ENCODE data around the gene HOXA11. TPM values are rescaled to one million over a fixed set of nuclear protein-coding genes. Genes with fewer than 3 reads are reported as not detected.

HOXA11 gene
- total RNA-seq, 6 donors from 2014 or later = not detected

DNA sequence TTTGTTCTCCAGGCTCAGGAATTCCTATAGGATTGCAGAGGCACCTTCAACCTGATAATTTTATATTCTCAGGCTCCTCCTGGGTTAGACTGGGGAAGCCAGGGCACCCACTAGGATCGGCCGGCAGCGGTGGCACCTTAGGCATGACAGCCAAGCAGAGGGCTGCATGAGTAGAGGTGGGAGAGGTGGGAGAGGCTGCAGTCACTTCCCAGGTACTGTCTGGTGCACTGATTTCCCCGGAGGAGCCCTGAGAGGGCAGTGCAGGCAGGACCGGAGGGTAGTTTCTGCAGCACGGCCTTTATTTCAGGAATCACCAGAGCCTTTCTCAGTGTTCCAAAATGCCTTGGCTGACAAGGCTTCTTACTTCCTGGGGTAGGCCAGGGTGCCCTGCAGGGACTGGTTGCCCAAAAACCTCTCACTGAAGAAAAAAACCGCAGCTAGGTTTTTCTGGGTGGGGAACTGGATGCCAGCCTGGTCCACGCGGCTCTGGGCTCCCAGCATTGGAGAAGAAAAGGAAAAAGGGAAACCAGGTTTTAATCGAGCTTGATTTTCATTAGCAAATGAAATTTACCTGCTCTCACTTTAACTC is 18.4 kb upstream of the HOXA11 start:
- 4 to 10% methylated on average over 8 to 10 of the region's 10 CpGs for WGBS, 2 donors
- Histone ChIP-seq H3K4me3 (no peak overlapping the region), H3K27ac (no peak overlapping the region), H3K4me1 (peaks cover 34 to 51% (median 36%) of the 10 kb centered on the region in 4 donors), H3K27me3 (peaks cover 6 to 90% (median 61%) of the 10 kb centered on the region in 4 donors), H3K9me3 (no peaks in the 10 kb centered on the region), H3K36me3 (no peaks in the 10 kb centered on the region)
- no peak for TF ChIP-seq POLR2AphosphoS5 (IDR thresholded peaks at IDR 0.05)
- TF ChIP-seq EP300 (IDR thresholded peaks at IDR 0.05) = no peak
- TF ChIP-seq POLR2A (IDR thresholded peaks at IDR 0.05) = no peak
- TF ChIP-seq, protein P1, sequence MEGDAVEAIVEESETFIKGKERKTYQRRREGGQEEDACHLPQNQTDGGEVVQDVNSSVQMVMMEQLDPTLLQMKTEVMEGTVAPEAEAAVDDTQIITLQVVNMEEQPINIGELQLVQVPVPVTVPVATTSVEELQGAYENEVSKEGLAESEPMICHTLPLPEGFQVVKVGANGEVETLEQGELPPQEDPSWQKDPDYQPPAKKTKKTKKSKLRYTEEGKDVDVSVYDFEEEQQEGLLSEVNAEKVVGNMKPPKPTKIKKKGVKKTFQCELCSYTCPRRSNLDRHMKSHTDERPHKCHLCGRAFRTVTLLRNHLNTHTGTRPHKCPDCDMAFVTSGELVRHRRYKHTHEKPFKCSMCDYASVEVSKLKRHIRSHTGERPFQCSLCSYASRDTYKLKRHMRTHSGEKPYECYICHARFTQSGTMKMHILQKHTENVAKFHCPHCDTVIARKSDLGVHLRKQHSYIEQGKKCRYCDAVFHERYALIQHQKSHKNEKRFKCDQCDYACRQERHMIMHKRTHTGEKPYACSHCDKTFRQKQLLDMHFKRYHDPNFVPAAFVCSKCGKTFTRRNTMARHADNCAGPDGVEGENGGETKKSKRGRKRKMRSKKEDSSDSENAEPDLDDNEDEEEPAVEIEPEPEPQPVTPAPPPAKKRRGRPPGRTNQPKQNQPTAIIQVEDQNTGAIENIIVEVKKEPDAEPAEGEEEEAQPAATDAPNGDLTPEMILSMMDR (IDR thresholded peaks at IDR 0.05) = no peak
- ATAC-seq (ENCODE audit: low FRiP score in 2 of 2) (no peak), DNase-seq (no peak)

DNA sequence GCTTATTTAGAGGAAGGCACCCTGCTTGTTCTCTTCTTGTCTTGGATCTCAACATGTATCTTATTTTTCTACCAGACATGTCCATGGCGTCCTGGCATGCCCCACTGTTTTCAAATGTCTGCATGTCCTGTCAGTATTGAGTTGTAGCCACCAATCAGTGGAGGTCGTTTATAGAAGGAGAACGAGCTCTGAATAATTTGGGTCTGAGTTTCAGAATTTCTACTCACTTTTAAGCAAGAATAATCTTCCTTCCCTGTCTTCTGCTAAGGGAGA is 17.8 kb upstream of the HOXA11 start:
- Histone ChIP-seq H3K9me3 (no peaks in the 10 kb centered on the region), H3K4me3 (no peak overlapping the region), H3K27me3 (peaks cover 6 to 91% (median 64%) of the 10 kb centered on the region in 4 donors), H3K4me1 (peaks cover 34 to 53% (median 37%) of the 10 kb centered on the region in 4 donors), H3K36me3 (no peaks in the 10 kb centered on the region), H3K27ac (no peak overlapping the region)
- ATAC-seq (ENCODE audit: low FRiP score in 2 of 2) (no peak), DNase-seq (no peak)
- TF ChIP-seq POLR2AphosphoS5 (IDR thresholded peaks at IDR 0.05) = no peak
- TF ChIP-seq POLR2A (IDR thresholded peaks at IDR 0.05) = no peak
- TF ChIP-seq, protein P1 (IDR thresholded peaks at IDR 0.05) = no peak
- no peak for TF ChIP-seq EP300 (IDR thresholded peaks at IDR 0.05)
- 9 to 17% methylated on average over 3 of the region's 3 CpGs for WGBS, 2 donors

DNA sequence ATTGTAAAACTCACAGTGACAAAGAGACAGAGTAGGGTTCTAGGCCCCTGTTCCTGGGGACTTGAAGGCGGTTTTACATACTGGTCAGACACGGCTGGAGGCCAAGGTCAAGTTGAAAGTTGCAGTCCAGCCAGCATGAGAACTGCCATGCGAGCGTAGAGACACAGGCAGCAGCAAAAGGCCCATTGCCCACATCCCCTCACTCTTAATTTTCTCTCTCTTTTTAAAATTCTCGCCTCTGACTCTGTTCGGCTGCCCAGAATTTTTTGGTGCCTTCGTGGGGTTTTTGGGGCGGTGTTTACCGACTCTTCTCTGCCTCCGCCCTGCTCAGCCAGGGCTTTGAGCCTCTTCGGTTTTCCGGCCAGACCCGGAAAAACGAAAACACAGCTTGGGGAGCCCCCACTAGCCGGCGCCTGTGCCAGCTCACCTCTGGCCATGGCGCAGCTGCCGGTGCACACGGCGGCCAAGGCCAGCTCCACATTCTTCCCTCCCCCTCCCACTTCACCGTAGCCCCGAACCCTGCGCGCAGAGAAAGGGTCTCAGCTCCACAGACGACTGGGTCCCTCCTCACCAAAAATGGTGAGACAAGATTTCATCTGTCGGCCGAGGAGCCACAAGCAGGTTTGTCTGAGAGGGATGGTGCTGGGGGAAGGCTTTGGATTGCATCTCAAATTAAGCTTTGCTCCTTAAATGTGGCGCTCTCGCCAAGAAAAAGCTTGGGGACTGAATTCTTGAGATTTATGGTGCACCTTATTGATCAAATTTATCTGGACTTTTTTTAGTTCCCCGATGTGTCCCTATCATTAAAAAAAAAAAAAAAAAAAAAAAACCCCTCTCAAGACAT is 17.2 kb upstream of the HOXA11 start:
- Histone ChIP-seq H3K9me3 (no peaks in the 10 kb centered on the region), H3K27me3 (peaks cover 6 to 91% (median 66%) of the 10 kb centered on the region in 4 donors), H3K4me3 (no peak overlapping the region), H3K27ac (no peak overlapping the region), H3K36me3 (no peaks in the 10 kb centered on the region), H3K4me1 (peaks cover 34 to 53% (median 37%) of the 10 kb centered on the region in 4 donors)
- ATAC-seq (ENCODE audit: low FRiP score in 2 of 2) (no peak), DNase-seq (peak in 1 of 2 donors; percentile 22)
- 18 to 19% methylated on average over 19 to 30 of the region's 30 CpGs for WGBS, 2 donors
- TF ChIP-seq POLR2A (IDR thresholded peaks at IDR 0.05) (no peak), POLR2AphosphoS5 (IDR thresholded peaks at IDR 0.05) (no peak), EP300 (IDR thresholded peaks at IDR 0.05) (no peak)
- TF ChIP-seq, protein P1 (IDR thresholded peaks at IDR 0.05) = no peak

DNA sequence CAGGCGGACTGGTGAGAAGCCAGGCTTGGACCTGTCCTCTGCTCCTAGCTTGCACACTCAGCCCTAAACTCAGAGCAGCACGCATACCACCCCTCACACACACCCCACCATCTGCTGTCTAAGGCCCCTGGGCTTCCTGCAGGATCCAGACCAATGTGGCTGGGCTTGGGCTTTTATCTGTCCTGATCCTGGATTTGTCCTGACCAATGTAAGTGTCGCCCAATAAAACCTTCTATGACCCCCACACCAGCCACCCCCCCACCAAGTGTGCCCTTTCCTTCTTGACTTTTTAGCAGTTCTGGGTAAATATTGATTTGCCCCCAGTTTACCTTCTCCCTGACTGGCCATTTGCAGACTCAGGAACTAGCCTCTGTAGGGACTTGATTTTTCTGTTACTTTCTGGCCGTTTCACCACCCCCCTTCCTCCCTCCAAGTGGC is 16.6 kb upstream of the HOXA11 start:
- no peak for ATAC-seq (ENCODE audit: low FRiP score in 2 of 2)
- H3K4me3 ChIP-seq = peak overlapping the region in 2 of 4 donors; percentile 9 to 17

More for the DNA sequence above, 16.6 kb upstream of the HOXA11 start:
- Histone ChIP-seq H3K9me3 (no peaks in the 10 kb centered on the region), H3K4me1 (peaks cover 34 to 53% (median 37%) of the 10 kb centered on the region in 4 donors), H3K36me3 (no peaks in the 10 kb centered on the region), H3K27me3 (peaks cover 6 to 94% (median 69%) of the 10 kb centered on the region in 4 donors), H3K27ac (no peak overlapping the region)
- WGBS, 2 donors = 11 to 24% methylated on average over 2 to 4 of the region's 4 CpGs
- TF ChIP-seq EP300 (IDR thresholded peaks at IDR 0.05) (no peak), POLR2AphosphoS5 (IDR thresholded peaks at IDR 0.05) (no peak), POLR2A (IDR thresholded peaks at IDR 0.05) (no peak)
- TF ChIP-seq, protein P1 (IDR thresholded peaks at IDR 0.05) = no peak
- DNase-seq = no peak
